Type B pancreatic cell (in vitro differentiated cells): ENCODE measurements around the gene KIF26A. TPM values are rescaled to one million over a fixed set of nuclear protein-coding genes. Genes with fewer than 3 reads are reported as not detected.
A peak's percentile ranks its signal among the peaks of the same experiment; 100 is the strongest.

Experiments used
- DNase-seq: peaks from one replicate; pipeline ENCODE4 v3.0.0; 2021; ENCODE audit warnings: mixed read lengths; ENCODE audit not compliant: unreplicated experiment; ENCODE audit errors: extremely low spot score
- H3K27ac Mint-ChIP-seq: 2 replicates; pipeline ENCODE4 v1.8.0; 2021; ENCODE audit warnings: mild to moderate bottlenecking, mixed read lengths
- H3K27me3 Mint-ChIP-seq: 2 replicates; pipeline ENCODE4 v1.8.0; 2021; ENCODE audit warnings: mixed read lengths
- H3K36me3 Mint-ChIP-seq: 2 replicates; pipeline ENCODE4 v1.8.0; 2021; ENCODE audit warnings: mixed read lengths
- H3K4me1 Mint-ChIP-seq: one replicate; pipeline ENCODE4 v1.8.0; 2021; ENCODE audit warnings: mixed read lengths; ENCODE audit not compliant: unreplicated experiment
- H3K4me3 Mint-ChIP-seq: 2 replicates; pipeline ENCODE4 v1.8.0; 2021; ENCODE audit warnings: mild to moderate bottlenecking, mixed read lengths
- H3K9me3 Mint-ChIP-seq: 2 replicates; pipeline ENCODE4 v1.8.0; 2021; ENCODE audit warnings: mixed read lengths
- total RNA-seq: library from RNA; stranded (reverse); gene quantifications from 2 replicates; pipeline ENCODE4 v1.2.1, GENCODE V29; 2021; ENCODE audit warnings: low replicate concordance
- TF ChIP-seq, protein P1 (sequence below): fragments of 200-600 bp; sonication (generic); conservative IDR thresholded peaks from 2 replicates; pipeline ENCODE4 v1.5.0; 2021; ENCODE audit warnings: antibody characterized with exemption, mild to moderate bottlenecking

Gene KIF26A
- total RNA-seq, 1 donor from 2014 or later = 23.4 TPM

DNA sequence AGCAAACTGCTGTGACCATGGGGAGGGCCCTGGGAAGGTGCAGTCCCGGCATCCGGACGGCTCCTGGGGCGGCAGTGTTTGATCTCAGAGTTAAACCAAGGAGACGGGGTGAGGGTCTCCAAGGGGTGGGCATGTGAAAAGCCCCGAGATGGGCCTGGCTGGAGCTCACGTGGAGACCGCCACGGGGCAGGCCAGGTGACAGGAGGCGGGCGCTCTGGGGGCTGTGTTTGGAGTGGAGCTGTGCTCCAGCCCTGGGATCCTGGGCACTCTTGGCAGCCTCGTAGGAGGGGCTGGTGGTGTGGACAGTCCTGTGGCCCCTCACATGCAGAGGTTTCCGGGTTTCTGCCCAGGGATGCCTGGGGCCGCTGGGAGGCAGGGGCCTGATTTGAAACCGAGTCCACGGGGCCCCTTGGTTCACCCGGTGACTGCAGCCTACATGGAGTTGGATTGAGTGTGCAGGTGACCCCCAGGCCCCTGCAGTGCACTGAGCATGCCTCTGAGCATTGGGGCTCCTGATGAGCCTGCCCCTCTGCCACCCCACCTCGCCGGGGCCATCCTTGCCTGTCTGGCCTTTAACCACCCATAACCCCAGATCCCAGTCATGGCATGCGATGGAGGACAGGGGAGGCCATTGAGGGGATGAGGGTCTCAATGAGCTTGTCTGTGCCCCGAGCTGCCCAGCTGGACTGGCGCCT is 8.4 kb downstream of the KIF26A start:
- H3K27me3 Mint-ChIP-seq = peaks cover 5% of the 10 kb centered on the region
- no peaks in the 10 kb centered on the region for H3K36me3 Mint-ChIP-seq
- no peak overlapping the region for H3K27ac Mint-ChIP-seq
- H3K9me3 Mint-ChIP-seq = no peaks in the 10 kb centered on the region
- peaks cover 24% of the 10 kb centered on the region for H3K4me1 Mint-ChIP-seq
- TF ChIP-seq, protein P1, sequence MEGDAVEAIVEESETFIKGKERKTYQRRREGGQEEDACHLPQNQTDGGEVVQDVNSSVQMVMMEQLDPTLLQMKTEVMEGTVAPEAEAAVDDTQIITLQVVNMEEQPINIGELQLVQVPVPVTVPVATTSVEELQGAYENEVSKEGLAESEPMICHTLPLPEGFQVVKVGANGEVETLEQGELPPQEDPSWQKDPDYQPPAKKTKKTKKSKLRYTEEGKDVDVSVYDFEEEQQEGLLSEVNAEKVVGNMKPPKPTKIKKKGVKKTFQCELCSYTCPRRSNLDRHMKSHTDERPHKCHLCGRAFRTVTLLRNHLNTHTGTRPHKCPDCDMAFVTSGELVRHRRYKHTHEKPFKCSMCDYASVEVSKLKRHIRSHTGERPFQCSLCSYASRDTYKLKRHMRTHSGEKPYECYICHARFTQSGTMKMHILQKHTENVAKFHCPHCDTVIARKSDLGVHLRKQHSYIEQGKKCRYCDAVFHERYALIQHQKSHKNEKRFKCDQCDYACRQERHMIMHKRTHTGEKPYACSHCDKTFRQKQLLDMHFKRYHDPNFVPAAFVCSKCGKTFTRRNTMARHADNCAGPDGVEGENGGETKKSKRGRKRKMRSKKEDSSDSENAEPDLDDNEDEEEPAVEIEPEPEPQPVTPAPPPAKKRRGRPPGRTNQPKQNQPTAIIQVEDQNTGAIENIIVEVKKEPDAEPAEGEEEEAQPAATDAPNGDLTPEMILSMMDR = no peak
- H3K4me3 Mint-ChIP-seq = no peak overlapping the region
- no peak for DNase-seq

DNA sequence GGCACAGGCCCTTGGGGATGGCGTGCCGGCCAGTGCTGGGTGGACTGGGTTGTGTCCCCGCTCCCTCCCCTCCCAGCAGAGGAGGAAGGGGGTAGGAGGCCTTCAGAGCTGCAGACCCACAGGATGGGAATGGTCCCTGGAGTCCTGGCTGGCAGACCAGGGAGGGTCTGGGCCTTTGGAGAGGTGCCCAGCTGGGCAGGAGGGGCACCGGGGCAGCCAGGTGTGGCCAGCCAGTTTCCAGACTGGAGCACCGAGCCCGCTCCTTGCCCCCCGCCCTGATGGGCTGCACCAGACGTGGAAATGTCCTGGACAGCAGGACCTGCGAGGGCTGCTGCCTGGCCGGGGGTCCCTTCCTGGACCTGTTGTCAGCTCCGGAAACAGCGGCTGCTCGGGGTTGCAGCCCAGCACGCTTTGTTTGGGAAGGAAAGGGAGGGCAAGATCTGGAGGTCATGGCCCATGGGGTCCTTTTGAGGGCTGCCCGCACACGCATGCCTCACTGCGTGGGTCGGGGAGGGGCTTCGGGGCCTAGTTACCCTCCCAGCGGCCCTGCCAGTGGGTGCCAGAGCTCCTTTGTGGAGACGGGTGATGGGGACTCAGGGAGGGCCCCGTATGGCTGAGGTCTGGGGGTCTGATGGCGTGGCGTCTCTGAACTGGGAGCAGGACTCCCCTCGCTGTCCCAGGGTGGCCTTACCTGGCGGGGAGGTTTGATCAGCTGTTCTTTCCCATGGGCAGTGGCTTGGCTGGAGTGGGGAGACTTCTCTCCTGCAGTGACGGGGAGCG is 9.1 kb downstream of the KIF26A start:
- H3K27me3 Mint-ChIP-seq = peaks cover 5% of the 10 kb centered on the region
- H3K4me1 Mint-ChIP-seq = peaks cover 25% of the 10 kb centered on the region
- TF ChIP-seq, protein P1 = no peak
- no peak overlapping the region for H3K4me3 Mint-ChIP-seq
- H3K36me3 Mint-ChIP-seq = no peaks in the 10 kb centered on the region
- H3K9me3 Mint-ChIP-seq = no peaks in the 10 kb centered on the region
- DNase-seq = no peak
- H3K27ac Mint-ChIP-seq = no peak overlapping the region

DNA sequence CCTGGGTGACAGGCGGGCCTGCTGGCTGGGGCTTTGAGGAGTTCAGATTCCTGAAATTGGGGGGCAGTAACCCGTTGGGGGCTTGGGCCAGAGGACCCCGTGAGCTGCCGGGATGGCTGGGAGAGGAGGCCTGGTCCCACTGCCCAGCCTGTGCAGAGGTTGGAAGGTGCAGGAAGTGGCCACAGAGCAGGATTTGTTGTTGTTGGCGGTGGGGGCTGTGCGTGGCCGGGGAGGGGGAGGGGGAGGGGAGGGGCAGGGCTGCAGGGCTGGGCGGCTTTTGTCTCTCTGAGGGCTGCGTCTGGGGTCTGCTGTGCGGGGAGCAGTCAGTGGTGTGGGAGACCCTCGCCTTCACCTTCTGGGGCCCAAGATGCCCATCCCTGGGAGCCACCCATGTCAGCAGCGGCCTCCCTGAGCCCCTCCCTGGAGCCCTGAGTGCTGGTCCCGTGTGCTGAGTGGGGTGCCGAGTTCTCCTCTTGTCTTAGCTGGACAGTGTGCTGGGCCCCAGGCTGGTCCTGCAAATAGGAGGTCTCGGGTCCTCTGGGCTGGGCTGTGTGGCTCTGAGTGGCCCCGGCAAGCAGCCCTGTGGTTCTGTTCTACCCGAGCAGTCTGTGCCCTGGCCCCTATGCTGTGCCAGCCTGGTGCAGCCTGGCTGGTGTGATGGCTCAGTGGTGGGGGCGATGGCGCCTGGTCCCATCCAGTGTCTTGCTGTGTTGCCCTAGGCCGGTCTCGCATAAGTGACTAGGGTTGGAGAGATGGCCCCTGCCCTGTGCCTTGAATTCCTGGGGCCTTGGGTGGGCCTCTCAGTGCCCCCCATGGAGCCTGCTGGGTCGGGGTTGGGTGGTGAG is 10.3 kb downstream of the KIF26A start:
- Mint-ChIP-seq H3K9me3 (no peaks in the 10 kb centered on the region), H3K4me3 (peak overlapping the region; percentile 53), H3K27ac (no peak overlapping the region), H3K27me3 (peaks cover 5% of the 10 kb centered on the region), H3K36me3 (no peaks in the 10 kb centered on the region), H3K4me1 (peaks cover 25% of the 10 kb centered on the region)
- DNase-seq = no peak
- TF ChIP-seq, protein P1 = no peak

DNA sequence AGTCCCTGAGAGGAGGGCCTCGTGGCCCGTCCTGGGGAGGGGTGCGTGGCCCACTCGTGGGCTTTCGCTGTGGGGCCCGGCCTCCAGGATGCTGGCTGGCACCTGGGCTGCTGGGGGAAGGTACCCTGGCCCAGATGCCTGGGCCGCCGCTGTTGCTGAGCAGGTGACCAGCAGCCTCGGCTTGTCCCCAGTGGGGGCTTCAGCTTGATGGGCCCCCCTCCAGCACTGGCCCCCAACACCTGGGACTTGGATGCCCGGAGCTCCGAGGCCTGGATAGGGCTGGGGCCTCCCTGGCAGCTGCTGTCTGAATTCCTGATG is 10.8 kb downstream of the KIF26A start:
- TF ChIP-seq, protein P1 = no peak
- Mint-ChIP-seq H3K4me1 (peaks cover 30% of the 10 kb centered on the region), H3K36me3 (no peaks in the 10 kb centered on the region), H3K9me3 (no peaks in the 10 kb centered on the region), H3K27ac (no peak overlapping the region), H3K4me3 (no peak overlapping the region), H3K27me3 (peaks cover 5% of the 10 kb centered on the region)
- DNase-seq = no peak

DNA sequence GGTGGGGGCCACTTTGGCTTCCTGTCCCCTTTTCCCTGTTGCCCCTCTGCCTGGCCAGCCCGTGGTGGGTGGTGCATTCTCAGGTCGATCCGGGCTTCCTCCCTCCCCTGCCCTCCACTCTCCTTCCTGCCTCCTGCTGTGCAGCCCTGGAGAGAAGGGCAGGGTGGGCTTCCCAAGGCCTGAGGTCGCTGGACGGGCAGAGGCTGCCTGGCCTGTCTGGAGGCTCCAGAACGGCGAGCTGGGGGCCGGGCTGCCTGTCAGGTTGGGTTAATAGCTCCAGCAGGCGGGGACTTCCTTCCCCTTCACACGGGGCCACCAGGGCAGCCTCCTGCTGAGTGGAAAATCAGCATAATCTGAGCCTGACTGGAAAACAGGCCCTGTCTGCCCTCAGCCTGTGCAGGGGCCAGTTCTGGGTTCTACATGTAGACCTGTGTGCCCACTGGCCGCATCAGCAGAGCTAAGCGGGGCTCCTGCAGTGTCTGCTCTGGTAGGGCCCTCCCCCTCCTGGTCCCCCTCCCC is 11.3 kb downstream of the KIF26A start:
- Mint-ChIP-seq H3K27me3 (peaks cover 3% of the 10 kb centered on the region), H3K36me3 (no peaks in the 10 kb centered on the region), H3K4me3 (no peak overlapping the region), H3K9me3 (no peaks in the 10 kb centered on the region), H3K27ac (no peak overlapping the region), H3K4me1 (peaks cover 25% of the 10 kb centered on the region)
- TF ChIP-seq, protein P1 = no peak
- DNase-seq = no peak
